K562 (cell line): ENCODE measurements around the gene MLLT1. TPM values are rescaled to one million over a fixed set of nuclear protein-coding genes. Genes with fewer than 3 reads are reported as not detected.
A peak's percentile ranks its signal among the peaks of the same experiment; 100 is the strongest.

ENCODE experiments used
- ATAC-seq: fragments of 200-7000 bp; cut with Tn5 transposase; 3 replicates; pipeline ENCODE4 v1.9.1; 2020; ENCODE audit warnings: moderate library complexity
- BruUV-seq: library from RNA; stranded (reverse); fragments of 400-500 nt; replicated peaks from 2 replicates; lab custom pipeline; 2021; lab: Mats Ljungman, UMichigan
- CTCF ChIA-PET: fragments of 300-600 bp; formaldehyde crosslinking; extraction: SDS; loops from one replicate; lab custom pipeline; 2021; ENCODE audit warnings: low intra/inter-chr PET ratio; lab: Yijun Ruan, JAX
- POLR2A ChIA-PET: fragments of 300-600, 350-650 bp; sonication (Branson Sonifier 250); formaldehyde crosslinking; extraction: SDS; loops from one replicate; lab custom pipeline; 2021; ENCODE audit warnings: antibody characterized with exemption, inconsistent platforms; lab: Yijun Ruan, JAX
- DNase-seq, 4 experiments: peaks; one replicate each; pipeline versions ENCODE4 v3.0.0 to v3.0.0-alpha.2; 2011 to 2018; ENCODE audit warnings: low spot score in 3 of 4, mixed read lengths in 3 of 4; ENCODE audit errors: extremely low read depth in 1 of 4
- FAIRE-seq: peaks from 2 replicates; lab custom pipeline; 2011; peaks lifted over from hg19 to GRCh38; lab: Jason Lieb, UNC
- H2AFZ ChIP-seq: 2 replicates; pipeline ENCODE4 v1.6.0; 2011; ENCODE audit warnings: low read depth, low read length, control low read depth, inconsistent platforms
- H3K27ac ChIP-seq: fragments of 200-600 bp; 3 replicates; pipeline ENCODE4 v1.8.0; 2011; ENCODE audit warnings: low read depth, mild to moderate bottlenecking, control low read depth, inconsistent platforms, low read length, moderate library complexity, mixed read lengths; ENCODE audit errors: extremely low read depth
- H3K27me3 ChIP-seq, 2 experiments: fragments of 300-600 bp in 1 of 2; 2 replicates in 1 of 2; 3 replicates in 1 of 2; pipeline versions ENCODE4 v1.6.0 to v1.8.0; 2011; ENCODE audit warnings: inconsistent platforms in 2 of 2, low read length in 2 of 2, mild to moderate bottlenecking in 1 of 2, mixed read lengths in 1 of 2, moderate library complexity in 1 of 2; ENCODE audit not compliant: control insufficient read depth in 2 of 2, insufficient read depth in 2 of 2
- H3K36me3 ChIP-seq: fragments of 300-600 bp; 3 replicates; pipeline ENCODE4 v1.8.0; 2011; ENCODE audit warnings: mild to moderate bottlenecking, low read length, inconsistent platforms; ENCODE audit not compliant: control insufficient read depth, insufficient read depth
- H3K4me1 ChIP-seq, 2 experiments: fragments of 200-600 bp in 1 of 2; replicated peaks in 1 of 2; 2 replicates in 1 of 2; 3 replicates in 1 of 2; pipeline versions ENCODE4 v1.5.1 to v1.8.0; 2011; ENCODE audit warnings: inconsistent platforms in 2 of 2, low read length in 2 of 2, mild to moderate bottlenecking in 1 of 2, mixed read lengths in 1 of 2, moderate library complexity in 1 of 2; ENCODE audit not compliant: control insufficient read depth in 2 of 2, insufficient read depth in 2 of 2
- H3K4me2 ChIP-seq: 2 replicates; pipeline ENCODE4 v1.6.1; 2011; ENCODE audit warnings: low read length, control low read depth, inconsistent platforms, mixed read lengths; ENCODE audit not compliant: insufficient read depth
- H3K4me3 ChIP-seq: fragments of 200-600 bp; sonication (generic), shearing (Covaris generic); 2 replicates; pipeline ENCODE4 v1.5.1; 2016; ENCODE audit warnings: control low read depth, inconsistent platforms
- H3K79me2 ChIP-seq: fragments of 200-600 bp; 3 replicates; pipeline ENCODE4 v1.8.0; 2011; ENCODE audit warnings: low read length, inconsistent platforms; ENCODE audit not compliant: control insufficient read depth, insufficient read depth
- H3K9ac ChIP-seq, 2 experiments: 2 replicates each; pipeline versions ENCODE4 v1.6.0 to v1.6.1; 2011; ENCODE audit warnings: low read depth in 2 of 2, low read length in 2 of 2, control low read depth in 1 of 2, inconsistent platforms in 1 of 2, mild to moderate bottlenecking in 1 of 2, mixed read lengths in 1 of 2; ENCODE audit not compliant: insufficient read depth in 1 of 2
- H3K9me1 ChIP-seq: one replicate; pipeline ENCODE4 v1.6.0; 2011; ENCODE audit warnings: inconsistent platforms, mild to moderate bottlenecking, low read length, moderate library complexity; ENCODE audit not compliant: control insufficient read depth, insufficient read depth
- H3K9me3 ChIP-seq: replicated peaks from 2 replicates; pipeline ENCODE4 v1.5.1; 2011; ENCODE audit warnings: low read depth, low read length, inconsistent platforms; ENCODE audit not compliant: control insufficient read depth, insufficient read depth
- H4K20me1 ChIP-seq: replicated peaks from 2 replicates; pipeline ENCODE4 v1.6.1; 2011; ENCODE audit warnings: low read length, inconsistent platforms, mixed read lengths; ENCODE audit not compliant: control insufficient read depth, insufficient read depth
- CC2D1A ChIP-seq: fragments of 450-650 bp; IDR thresholded peaks from 2 replicates; pipeline ENCODE4 v1.6.1; 2017; ENCODE audit warnings: mild to moderate bottlenecking
- CEBPZ ChIP-seq: fragments of 150-350 bp; IDR thresholded peaks from 2 replicates; pipeline ENCODE4 v1.6.1; 2014; ENCODE audit warnings: low read depth, mild to moderate bottlenecking, low read length, borderline replicate concordance
- CLOCK ChIP-seq: fragments of 250-450 bp; sonication (Bioruptor Pico); IDR thresholded peaks from 2 replicates; pipeline ENCODE4 v1.4.0; 2020; ENCODE audit warnings: mild to moderate bottlenecking, moderate library complexity, borderline replicate concordance
- MXI1 ChIP-seq: IDR thresholded peaks from 2 replicates; pipeline ENCODE4 v1.6.1; 2011; ENCODE audit warnings: low read depth, mild to moderate bottlenecking, improper control_type of control experiment, low read length
- POLR3A ChIP-seq: IDR thresholded peaks from 2 replicates; pipeline ENCODE4 v1.6.1; 2011; ENCODE audit warnings: borderline replicate concordance, mild to moderate bottlenecking, moderate library complexity; ENCODE audit not compliant: insufficient read length, insufficient read depth; ENCODE audit errors: extremely low read depth
- TAF1 ChIP-seq: IDR thresholded peaks from 2 replicates; pipeline ENCODE4 v1.6.1; 2011; ENCODE audit warnings: mild to moderate bottlenecking, low read length, moderate library complexity; ENCODE audit not compliant: insufficient read depth, control insufficient read depth, severe bottlenecking; ENCODE audit errors: extremely low read depth
- YY1 ChIP-seq, 3 experiments: IDR thresholded peaks; 2 replicates each; pipeline ENCODE4 v1.6.1; 2011; ENCODE audit warnings: low read length in 2 of 3, mild to moderate bottlenecking in 2 of 3, moderate library complexity in 2 of 3, borderline replicate concordance in 1 of 3, control low read depth in 1 of 3, low read depth in 1 of 3; ENCODE audit not compliant: insufficient read depth in 3 of 3, insufficient replicate concordance in 2 of 3, control insufficient read depth in 1 of 3, insufficient read length in 1 of 3; ENCODE audit errors: extremely low read depth in 1 of 3
- ZKSCAN8 ChIP-seq: fragments of 200-800 bp; sonication (Bioruptor generic); IDR thresholded peaks from 2 replicates; pipeline ENCODE4 v1.6.1; 2016; ENCODE audit warnings: missing genetic modification characterization, missing compliant biosample characterization
- ZNF518B ChIP-seq: fragments of 250-450 bp; sonication (Bioruptor Pico); IDR thresholded peaks from 2 replicates; pipeline ENCODE4 v1.5.0; 2021; ENCODE audit warnings: mild to moderate bottlenecking, moderate library complexity
- ZNF785 ChIP-seq: fragments of 250-450 bp; sonication (Bioruptor Pico); IDR thresholded peaks from 2 replicates; pipeline ENCODE4 v1.4.0; 2020; ENCODE audit warnings: mild to moderate bottlenecking
- WGBS: fragments of 100-300 bp; shearing (Covaris generic); methylation state at CpG from one replicate; pipeline ENCODE4 v1.1.6; 2016; ENCODE audit warnings: low coverage, mixed read lengths; ENCODE audit not compliant: insufficient coverage; ENCODE audit errors: missing lambda C conversion rate; 5-methylcytosine and 5-hydroxymethylcytosine counted together
- in situ Hi-C: fragments of 300-500 bp; cut with MboI; formaldehyde crosslinking; loops from 4 replicates; pipeline ENCODE4 v1.15.0; 2018; ENCODE audit warnings: inconsistent platforms, mixed read lengths
- intact Hi-C: fragments of 100-400 bp; cut with micrococcal nuclease; formaldehyde crosslinking; loops from 2 replicates; pipeline ENCODE4 v1.14.2; 2022
- polyA plus RNA-seq, 8 experiments: library from polyadenylated mRNA; depleted of rRNA in 4 of 8; stranded (reverse) in 5 of 8; unstranded in 3 of 8; fragments of >200 nt; fragmentation: Nextera tagmentation in 2 of 8; fragmentation: Illumina TruSeq in 1 of 8; extraction: Ambion mirVana in 2 of 8; extraction: Trizol in 1 of 8; gene quantifications; 2 replicates each; pipeline versions ENCODE4 v1.2.1 to v1.2.3, GENCODE V29; 2011 to 2014; ENCODE audit warnings: inconsistent platforms in 1 of 8, missing spikeins in 1 of 8
- total RNA-seq, 7 experiments: library from RNA; depleted of rRNA in 6 of 7; stranded (reverse); fragments of >200 nt in 6 of 7; fragmentation: Illumina TruSeq in 2 of 7; extraction: Trizol in 2 of 7; gene quantifications; 2 replicates each; pipeline versions ENCODE4 v1.2.1 to v1.2.3, GENCODE V29; 2011 to 2021; ENCODE audit warnings: low replicate concordance in 1 of 7

MLLT1 gene
- total and polyA plus RNA-seq, 9 of the 15 experiments (the other 6 are each of a cell fraction or from before 2014, with no cell fraction given), result 0.23 to 63.5 (median 15.4) TPM

GRCh38 chr19:6326815-6327214, 47.0 kb upstream of the MLLT1 start:
- WGBS, result 0% methylated on average over 5 of the region's 5 CpGs
- no peak overlapping the region for H2AFZ ChIP-seq
- TF ChIP-seq CC2D1A (no peak), ZNF785 (CRISPR knock-in tag) (no peak), CLOCK (CRISPR knock-in tag) (no peak), MXI1 (no peak), CEBPZ (no peak), YY1 (IDR thresholded peaks at IDR 0.05; ENCODE audit: borderline replicate concordance in 1 of 3, control insufficient read depth in 1 of 3, extremely low read depth in 1 of 3, insufficient read depth in 3 of 3, insufficient read length in 1 of 3, insufficient replicate concordance in 2 of 3, low read depth in 1 of 3, low read length in 2 of 3) (no peak), ZKSCAN8 (no peak), TAF1 (no peak), POLR3A (no peak), ZNF518B (CRISPR knock-in tag) (no peak)

More at GRCh38 chr19:6326815-6327214, 47.0 kb upstream of the MLLT1 start:
- Histone ChIP-seq H3K9ac (no peak overlapping the region), H3K9me3 (0 out of 2 replicates have a peak, but pooled peaks cover 4% of the 10 kb centered on the region), H3K27me3 (peaks cover 12 to 38% of the 10 kb centered on the region in 2 experiments), H3K4me3 (no peak overlapping the region), H3K9me1 (no peaks in the 10 kb centered on the region), H3K79me2 (no peaks in the 10 kb centered on the region), H3K4me2 (no peak overlapping the region), H4K20me1 (no peaks in the 10 kb centered on the region), H3K4me1 (no peaks in the 10 kb centered on the region), H3K36me3 (no peaks in the 10 kb centered on the region), H3K27ac (no peak overlapping the region)
- BruUV-seq, result no TSS peak
- DNase-seq (no peak), ATAC-seq (no peak), FAIRE-seq (peak; percentile 11)
- intact Hi-C loops, result no loop called here
- ChIA-PET POLR2A (interaction anchor here (1.0 kb wide), 1 partner anchor 46 kb away, joined by 3 read pairs; the partner anchor contains the start of gene ALKBH7), CTCF (no interaction called here)
- in situ Hi-C loops, result no loop called here
